NB4 (cell line): Measurements from ENCODE around the gene PDCD5.

Source experiments
- DNase-seq: peaks from one replicate; pipeline ENCODE4 v3.0.0; 2010; ENCODE audit warnings: low read depth
- H3K4me3 ChIP-seq: one replicate; pipeline ENCODE4 v1.5.1; 2011; ENCODE audit warnings: mild to moderate bottlenecking, low read depth, low read length, moderate library complexity
- MYC ChIP-seq: IDR thresholded peaks from 2 replicates; pipeline ENCODE4 v1.6.1; 2011; ENCODE audit warnings: low read depth, low read length
- POLR2A ChIP-seq: IDR thresholded peaks from 2 replicates; pipeline ENCODE4 v1.6.1; 2011; ENCODE audit warnings: mild to moderate bottlenecking; ENCODE audit not compliant: insufficient read length; ENCODE audit errors: extremely low read depth
- TF ChIP-seq, protein P1 (sequence below): IDR thresholded peaks from one replicate; pipeline ENCODE4 v1.5.1; 2012; ENCODE audit warnings: low read depth, low read length
- TF ChIP-seq, protein P2 (sequence below): IDR thresholded peaks from 2 replicates; pipeline ENCODE4 v1.6.1; 2011; ENCODE audit warnings: low read depth, low read length

Gene PDCD5

DNA sequence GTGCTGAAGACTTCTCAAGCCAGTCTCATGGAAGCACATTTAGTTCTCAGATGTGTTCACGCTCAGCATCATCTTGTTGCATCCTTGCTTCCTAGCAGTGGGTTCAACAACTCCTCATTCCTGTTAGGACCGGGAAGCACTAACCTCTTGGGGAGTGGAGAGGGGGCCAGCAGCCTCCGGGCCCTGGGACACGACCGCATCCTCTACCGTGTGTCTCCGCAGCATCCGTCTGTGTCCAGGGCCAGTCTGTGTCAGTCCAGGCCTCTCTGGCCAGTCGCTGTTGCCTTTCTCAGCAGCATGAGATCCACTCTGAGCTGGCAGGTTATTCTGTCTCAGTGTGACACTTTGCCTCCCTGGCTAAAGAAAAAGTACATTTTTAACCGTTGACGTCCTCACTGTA, 17.0 kb downstream of the PDCD5 start:
- TF ChIP-seq, protein P1, sequence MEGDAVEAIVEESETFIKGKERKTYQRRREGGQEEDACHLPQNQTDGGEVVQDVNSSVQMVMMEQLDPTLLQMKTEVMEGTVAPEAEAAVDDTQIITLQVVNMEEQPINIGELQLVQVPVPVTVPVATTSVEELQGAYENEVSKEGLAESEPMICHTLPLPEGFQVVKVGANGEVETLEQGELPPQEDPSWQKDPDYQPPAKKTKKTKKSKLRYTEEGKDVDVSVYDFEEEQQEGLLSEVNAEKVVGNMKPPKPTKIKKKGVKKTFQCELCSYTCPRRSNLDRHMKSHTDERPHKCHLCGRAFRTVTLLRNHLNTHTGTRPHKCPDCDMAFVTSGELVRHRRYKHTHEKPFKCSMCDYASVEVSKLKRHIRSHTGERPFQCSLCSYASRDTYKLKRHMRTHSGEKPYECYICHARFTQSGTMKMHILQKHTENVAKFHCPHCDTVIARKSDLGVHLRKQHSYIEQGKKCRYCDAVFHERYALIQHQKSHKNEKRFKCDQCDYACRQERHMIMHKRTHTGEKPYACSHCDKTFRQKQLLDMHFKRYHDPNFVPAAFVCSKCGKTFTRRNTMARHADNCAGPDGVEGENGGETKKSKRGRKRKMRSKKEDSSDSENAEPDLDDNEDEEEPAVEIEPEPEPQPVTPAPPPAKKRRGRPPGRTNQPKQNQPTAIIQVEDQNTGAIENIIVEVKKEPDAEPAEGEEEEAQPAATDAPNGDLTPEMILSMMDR: no peak
- TF ChIP-seq POLR2A (no peak), MYC (no peak)
- TF ChIP-seq, protein P2, sequence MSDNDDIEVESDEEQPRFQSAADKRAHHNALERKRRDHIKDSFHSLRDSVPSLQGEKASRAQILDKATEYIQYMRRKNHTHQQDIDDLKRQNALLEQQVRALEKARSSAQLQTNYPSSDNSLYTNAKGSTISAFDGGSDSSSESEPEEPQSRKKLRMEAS: no peak
- no peak for DNase-seq
- H3K4me3 ChIP-seq: no peak overlapping the region

DNA sequence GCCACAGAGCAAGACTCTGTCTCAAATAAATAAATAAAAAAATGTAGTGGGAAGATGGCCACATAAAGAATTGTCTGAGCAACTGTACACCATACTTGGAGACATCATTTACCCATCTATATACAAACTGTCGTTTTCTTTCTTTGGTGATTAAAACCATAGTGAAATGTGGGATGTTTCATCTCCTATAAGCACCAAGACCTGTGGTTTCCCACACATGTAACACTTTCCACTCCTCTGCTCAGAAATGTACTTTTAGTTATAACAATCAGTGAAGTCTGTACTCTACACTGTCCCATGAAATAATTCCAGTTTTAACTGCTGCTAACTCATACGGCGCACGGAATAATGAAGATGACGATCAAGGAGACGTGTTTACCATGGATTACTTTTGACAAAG, 18.3 kb downstream of the PDCD5 start:
- no peak overlapping the region for H3K4me3 ChIP-seq
- TF ChIP-seq MYC: no peak
- TF ChIP-seq, protein P2: no peak
- no peak for TF ChIP-seq POLR2A
- TF ChIP-seq, protein P1: no peak
- DNase-seq: no peak

DNA sequence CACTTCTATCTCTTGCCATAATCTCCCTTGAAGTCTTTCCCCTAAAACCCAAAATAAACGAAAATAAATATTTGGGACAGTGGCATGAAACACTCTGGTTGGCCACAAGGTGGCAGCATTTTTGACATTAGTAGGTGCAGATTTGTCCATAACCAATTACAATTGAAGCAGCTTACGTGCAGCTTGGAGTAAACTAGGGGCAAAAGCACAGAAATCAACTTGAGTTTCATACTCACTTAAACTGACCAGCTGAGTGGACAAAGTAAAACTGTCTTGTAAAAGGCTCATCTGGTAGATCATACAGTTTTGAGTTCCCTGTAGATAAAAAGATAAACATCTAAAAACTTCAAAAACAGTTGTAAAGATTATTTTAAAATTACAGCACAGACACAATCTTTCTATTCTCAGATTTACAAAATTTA, 18.8 kb downstream of the PDCD5 start:
- TF ChIP-seq MYC (no peak), POLR2A (no peak)
- TF ChIP-seq, protein P2: no peak
- TF ChIP-seq, protein P1: peak; percentile 45
- H3K4me3 ChIP-seq: no peak overlapping the region
- DNase-seq: peak; percentile 68

DNA sequence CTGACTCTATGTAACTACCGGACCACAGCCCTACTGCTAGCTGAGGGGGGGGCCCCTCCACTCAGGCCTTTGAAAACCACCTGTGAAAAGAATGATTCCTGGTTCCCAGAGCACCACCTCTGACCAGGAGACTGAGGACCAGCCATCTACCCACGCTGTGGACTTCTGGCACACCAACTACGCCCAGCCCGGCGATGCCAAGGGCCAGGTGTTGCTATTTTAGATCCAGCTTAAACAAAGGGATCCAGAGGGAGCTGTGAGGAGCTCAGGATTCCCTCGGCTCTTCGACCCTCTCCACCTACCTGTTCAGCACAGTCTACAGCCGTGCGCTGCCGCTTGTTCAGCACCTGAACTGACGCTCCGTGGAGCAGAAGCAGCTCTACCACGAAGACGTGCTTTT, 23.0 kb downstream of the PDCD5 start:
- DNase-seq: no peak
- no peak overlapping the region for H3K4me3 ChIP-seq
- TF ChIP-seq, protein P1: no peak
- TF ChIP-seq, protein P2: no peak
- TF ChIP-seq POLR2A (no peak), MYC (no peak)

DNA sequence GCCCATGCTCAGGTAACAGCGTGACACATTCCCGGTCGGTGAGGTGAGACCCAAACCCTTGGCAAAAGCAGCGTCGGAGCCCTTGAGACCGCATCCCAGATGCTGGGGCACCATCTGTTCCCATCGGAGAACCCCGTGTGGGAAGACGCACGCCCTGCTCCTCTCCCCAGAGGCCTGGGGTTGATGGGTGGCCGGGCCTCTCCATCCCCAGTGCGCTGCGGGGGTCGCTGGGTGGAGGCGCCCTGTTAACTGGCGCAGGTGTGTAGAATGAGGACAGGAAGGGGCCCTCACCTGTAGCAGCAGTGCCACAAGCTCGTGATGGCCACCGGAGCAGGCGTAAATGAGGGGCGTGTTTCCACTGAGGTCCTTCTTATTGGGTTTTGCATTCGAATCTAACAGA, 24.6 kb downstream of the PDCD5 start:
- no peak for DNase-seq
- H3K4me3 ChIP-seq: no peak overlapping the region
- no peak for TF ChIP-seq MYC

DNA sequence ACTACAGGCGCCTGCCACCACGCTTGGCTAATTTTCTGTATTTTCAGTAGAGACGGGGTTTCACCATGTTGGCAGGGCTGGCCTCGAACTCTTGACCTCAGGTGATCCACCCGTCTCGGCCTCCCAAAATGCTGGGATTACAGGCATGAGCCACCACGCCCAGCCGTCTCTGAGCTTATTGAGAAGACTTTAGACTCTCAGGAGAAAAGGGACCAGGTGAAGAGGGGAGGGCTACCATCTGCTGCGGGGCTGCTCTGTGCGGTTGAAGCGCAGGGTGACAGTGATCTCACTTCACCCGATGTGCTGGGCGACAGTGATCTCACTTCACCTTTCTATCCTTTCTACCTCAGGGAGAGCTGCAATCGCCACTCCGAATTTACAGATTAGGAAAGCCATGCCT, 25.3 kb downstream of the PDCD5 start:
- TF ChIP-seq, protein P2: no peak
- TF ChIP-seq, protein P1: no peak
- no peak for TF ChIP-seq MYC
- TF ChIP-seq POLR2A: no peak
- no peak overlapping the region for H3K4me3 ChIP-seq
- no peak for DNase-seq
